ENCODE measurements around the gene TGFBR3.

The TGFBR3 gene

DNA sequence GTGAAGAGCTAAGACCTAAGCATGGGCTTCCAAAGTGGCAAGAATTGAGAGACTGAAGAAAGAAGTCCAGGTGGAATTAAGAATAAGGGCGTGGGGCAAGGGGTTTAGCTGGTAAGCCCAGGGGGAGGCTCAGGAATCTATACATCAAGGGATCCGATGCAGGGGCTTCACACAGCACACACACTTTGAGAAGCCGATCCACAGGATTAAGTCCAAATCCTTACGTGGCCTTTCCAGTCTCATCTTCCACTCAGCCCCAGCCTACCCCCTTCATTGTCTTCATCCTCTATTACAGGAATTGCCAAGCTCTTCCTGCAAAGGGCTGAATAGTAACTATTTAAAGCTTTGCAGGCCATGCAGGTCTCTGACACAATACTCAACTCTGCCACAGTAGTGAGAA lies 101.3 kb downstream of the TGFBR3 start:
- no peak for DNase-seq (ENCODE audit: low read depth)
- TF ChIP-seq, protein P1, sequence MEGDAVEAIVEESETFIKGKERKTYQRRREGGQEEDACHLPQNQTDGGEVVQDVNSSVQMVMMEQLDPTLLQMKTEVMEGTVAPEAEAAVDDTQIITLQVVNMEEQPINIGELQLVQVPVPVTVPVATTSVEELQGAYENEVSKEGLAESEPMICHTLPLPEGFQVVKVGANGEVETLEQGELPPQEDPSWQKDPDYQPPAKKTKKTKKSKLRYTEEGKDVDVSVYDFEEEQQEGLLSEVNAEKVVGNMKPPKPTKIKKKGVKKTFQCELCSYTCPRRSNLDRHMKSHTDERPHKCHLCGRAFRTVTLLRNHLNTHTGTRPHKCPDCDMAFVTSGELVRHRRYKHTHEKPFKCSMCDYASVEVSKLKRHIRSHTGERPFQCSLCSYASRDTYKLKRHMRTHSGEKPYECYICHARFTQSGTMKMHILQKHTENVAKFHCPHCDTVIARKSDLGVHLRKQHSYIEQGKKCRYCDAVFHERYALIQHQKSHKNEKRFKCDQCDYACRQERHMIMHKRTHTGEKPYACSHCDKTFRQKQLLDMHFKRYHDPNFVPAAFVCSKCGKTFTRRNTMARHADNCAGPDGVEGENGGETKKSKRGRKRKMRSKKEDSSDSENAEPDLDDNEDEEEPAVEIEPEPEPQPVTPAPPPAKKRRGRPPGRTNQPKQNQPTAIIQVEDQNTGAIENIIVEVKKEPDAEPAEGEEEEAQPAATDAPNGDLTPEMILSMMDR (IDR thresholded peaks at IDR 0.05; ENCODE audit: control insufficient read depth, extremely low read depth, insufficient read depth): no peak
- H3K4me3 ChIP-seq (ENCODE audit: low read depth, low read length): no peak overlapping the region

GRCh38 chr1:91784191-91784590 lies 101.8 kb downstream of the TGFBR3 start:
- no peak overlapping the region for H3K4me3 ChIP-seq (ENCODE audit: low read depth, low read length)
- no peak for DNase-seq (ENCODE audit: low read depth)
- TF ChIP-seq, protein P1 (IDR thresholded peaks at IDR 0.05; ENCODE audit: control insufficient read depth, extremely low read depth, insufficient read depth): no peak

GRCh38 chr1:91783423-91784170 lies 102.4 kb downstream of the TGFBR3 start:
- DNase-seq (ENCODE audit: low read depth): peak; percentile 82
- no peak overlapping the region for H3K4me3 ChIP-seq (ENCODE audit: low read depth, low read length)
- TF ChIP-seq, protein P1 (IDR thresholded peaks at IDR 0.05; ENCODE audit: control insufficient read depth, extremely low read depth, insufficient read depth): no peak

- DNase-seq (ENCODE audit: low read depth): no peak
- TF ChIP-seq, protein P1 (IDR thresholded peaks at IDR 0.05; ENCODE audit: control insufficient read depth, extremely low read depth, insufficient read depth): no peak
Measured at GRCh38 chr1:91781901-91782622, 103.9 kb downstream of the TGFBR3 start.

DNA sequence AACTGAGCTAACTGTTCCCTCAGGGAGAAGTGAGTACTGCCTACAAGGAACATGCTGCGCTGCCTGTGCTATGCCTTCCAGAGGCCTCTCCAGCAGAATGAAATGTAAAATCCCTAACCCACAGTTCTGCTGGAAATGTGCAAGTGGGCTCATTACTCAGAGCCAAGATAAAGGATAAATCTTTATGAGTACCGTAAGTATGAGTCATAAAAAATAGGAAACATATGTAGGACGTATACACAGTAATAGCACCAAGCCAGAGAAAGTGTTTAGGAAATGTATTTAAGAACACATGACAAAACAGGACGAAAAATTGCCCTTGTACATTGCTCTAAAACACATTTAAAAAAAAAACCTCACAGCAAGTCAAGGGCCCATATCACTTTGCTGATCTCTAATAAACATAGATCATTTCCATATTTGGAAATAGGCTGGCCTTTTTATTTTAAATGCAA lies 104.6 kb downstream of the TGFBR3 start:
- H3K4me3 ChIP-seq (ENCODE audit: low read depth, low read length): no peak overlapping the region
- TF ChIP-seq, protein P1 (IDR thresholded peaks at IDR 0.05; ENCODE audit: control insufficient read depth, extremely low read depth, insufficient read depth): no peak
- DNase-seq (ENCODE audit: low read depth): peak; percentile 67

More at GRCh38 chr1:91781901-91782622, 103.9 kb downstream of the TGFBR3 start:
- H3K4me3 ChIP-seq (ENCODE audit: low read depth, low read length): no peak overlapping the region

- TF ChIP-seq, protein P1 (IDR thresholded peaks at IDR 0.05; ENCODE audit: control insufficient read depth, extremely low read depth, insufficient read depth): no peak
- no peak for DNase-seq (ENCODE audit: low read depth)
- H3K4me3 ChIP-seq (ENCODE audit: low read depth, low read length): no peak overlapping the region
Measured at GRCh38 chr1:91779548-91780021, 106.4 kb downstream of the TGFBR3 start.

Data from LNCaP clone FGC (cell line).